A673 (cell line): ENCODE results near the gene CLDN14. TPM values are rescaled to one million over a fixed set of nuclear protein-coding genes. Genes with fewer than 3 reads are reported as not detected.

Experiments used
- BruUV-seq: library from RNA; stranded (reverse); fragments of 400-500 nt; replicated peaks from 2 replicates; lab custom pipeline; 2021; lab: Mats Ljungman, UMichigan
- CTCF ChIA-PET: fragments of 300-600 bp; sonication (Branson Sonifier 250); formaldehyde crosslinking; loops from one replicate; lab custom pipeline; 2022; ENCODE audit warnings: antibody characterized with exemption; lab: Charles Lee
- POLR2A ChIA-PET: fragments of 300-600 bp; sonication (Branson Sonifier 250); formaldehyde crosslinking; loops from one replicate; lab custom pipeline; 2022; ENCODE audit warnings: antibody characterized with exemption; ENCODE audit not compliant: low non-redundant PET; lab: Charles Lee
- DNase-seq: peaks from one replicate; pipeline ENCODE4 v3.0.0-alpha.2; 2015; ENCODE audit warnings: low spot score
- H3K27ac ChIP-seq: fragments of 200-600 bp; sonication (generic); 2 replicates; pipeline ENCODE4 v1.5.1; 2016; ENCODE audit warnings: mixed run types, low read depth, mild to moderate bottlenecking, mixed read lengths, antibody characterized with exemption, low read length; ENCODE audit not compliant: poor library complexity, severe bottlenecking
- H3K27me3 ChIP-seq: fragments of 200-600 bp; sonication (generic); replicated peaks from 2 replicates; pipeline ENCODE4 v1.6.1; 2017; ENCODE audit warnings: mixed run types, low read depth, mild to moderate bottlenecking, mixed read lengths, antibody characterized with exemption, low read length; ENCODE audit not compliant: insufficient read depth, poor library complexity
- H3K36me3 ChIP-seq: fragments of 200-600 bp; sonication (generic); 2 replicates; pipeline ENCODE4 v1.6.1; 2016; ENCODE audit warnings: mixed run types, mild to moderate bottlenecking, mixed read lengths, antibody characterized with exemption, low read length; ENCODE audit not compliant: insufficient read depth, poor library complexity, severe bottlenecking
- H3K4me1 ChIP-seq: fragments of 200-600 bp; sonication (generic); 2 replicates; pipeline ENCODE4 v1.6.1; 2017; ENCODE audit warnings: mixed run types, mild to moderate bottlenecking, mixed read lengths, antibody characterized with exemption, low read length; ENCODE audit not compliant: insufficient read depth, poor library complexity, severe bottlenecking
- H3K4me3 ChIP-seq: fragments of 200-600 bp; sonication (generic); 2 replicates; pipeline ENCODE4 v1.5.1; 2016; ENCODE audit warnings: low read depth, mixed run types, mild to moderate bottlenecking, mixed read lengths, low read length; ENCODE audit not compliant: poor library complexity, severe bottlenecking
- H3K9me3 ChIP-seq: fragments of 200-600 bp; sonication (generic); 2 replicates; pipeline ENCODE4 v1.6.1; 2016; ENCODE audit warnings: mixed run types, low read depth, mild to moderate bottlenecking, mixed read lengths, antibody characterized with exemption, low read length; ENCODE audit not compliant: poor library complexity, severe bottlenecking
- CTCF ChIP-seq: fragments of 300-800, 200-600 bp; sonication (generic); conservative IDR thresholded peaks from 2 replicates; pipeline ENCODE4 v1.5.1; 2017; ENCODE audit warnings: low read depth, mild to moderate bottlenecking, antibody characterized with exemption, low read length, moderate library complexity, mixed read lengths
- EZH2 ChIP-seq: fragments of 200-600 bp; sonication (generic); IDR thresholded peaks from 2 replicates; pipeline ENCODE4 v1.6.1; 2017; ENCODE audit warnings: borderline replicate concordance, low read depth, mild to moderate bottlenecking, mixed read lengths, antibody characterized with exemption, low read length; ENCODE audit not compliant: poor library complexity, severe bottlenecking
- intact Hi-C: fragments of 100-400 bp; cut with micrococcal nuclease; formaldehyde crosslinking; loops from one replicate; pipeline ENCODE4 v1.10.0; 2022; ENCODE audit not compliant: unreplicated experiment
- total RNA-seq: library from RNA; stranded (reverse); gene quantifications from 2 replicates; pipeline ENCODE4 v1.2.3, GENCODE V29; 2021

CLDN14 gene
- total RNA-seq, 1 experiment from 2014 or later: not detected

GRCh38 chr21:36507397-36508018 is 27.6 kb upstream of the CLDN14 start:
- Histone ChIP-seq H3K27ac (no peak overlapping the region), H3K4me1 (peaks cover 27% of the 10 kb centered on the region), H3K27me3 (no peaks in the 10 kb centered on the region), H3K4me3 (no peak overlapping the region), H3K36me3 (no peaks in the 10 kb centered on the region), H3K9me3 (no peaks in the 10 kb centered on the region)
- POLR2A ChIA-PET: no interaction called here
- intact Hi-C loops: loop anchor here (10.0 kb wide), 2 partner anchors 207 to 347 kb away; no protein-coding TSS in a partner anchor
- TF ChIP-seq EZH2 (no peak), CTCF (no peak)
- no peak for DNase-seq
- CTCF ChIA-PET: no interaction called here
- no TSS peak for BruUV-seq

GRCh38 chr21:36506482-36506881 is 26.6 kb upstream of the CLDN14 start:
- ChIA-PET CTCF (no interaction called here), POLR2A (no interaction called here)
- H3K36me3 ChIP-seq: no peaks in the 10 kb centered on the region
- H3K27me3 ChIP-seq: no peaks in the 10 kb centered on the region
- no peak for DNase-seq
- H3K27ac ChIP-seq: no peak overlapping the region
- intact Hi-C loops: loop anchor here (10.0 kb wide), 2 partner anchors 208 to 348 kb away; no protein-coding TSS in a partner anchor
- BruUV-seq: no TSS peak
- no peaks in the 10 kb centered on the region for H3K9me3 ChIP-seq
- no peak overlapping the region for H3K4me3 ChIP-seq
- peaks cover 32% of the 10 kb centered on the region for H3K4me1 ChIP-seq
- TF ChIP-seq CTCF: no peak
- TF ChIP-seq EZH2: no peak

- ChIA-PET CTCF (interaction anchor here (0.8 to 1.5 kb wide), 5 partner anchors 16 to 506 kb away, joined by 3 to 5 read pairs (median 3); no protein-coding TSS in a partner anchor), POLR2A (no interaction called here)
- no peaks in the 10 kb centered on the region for H3K36me3 ChIP-seq
- H3K9me3 ChIP-seq: no peaks in the 10 kb centered on the region
- no peaks in the 10 kb centered on the region for H3K27me3 ChIP-seq
- H3K27ac ChIP-seq: peak overlapping the region; percentile 29
- no TSS peak for BruUV-seq
- DNase-seq: peak; percentile 72
- H3K4me1 ChIP-seq: peaks cover 37% of the 10 kb centered on the region
- intact Hi-C loops: loop anchor here (1.0 to 10.0 kb wide), 4 partner anchors 136 to 423 kb away; no protein-coding TSS in a partner anchor
- TF ChIP-seq EZH2 (no peak), CTCF (peak; percentile 86)
- H3K4me3 ChIP-seq: no peak overlapping the region
Measured at GRCh38 chr21:36504067-36505058, 24.4 kb upstream of the CLDN14 start.
